Left renal pelvis (tissue), 4 donors: Measurements from ENCODE around the gene LRMDA. TPM values are rescaled to one million over a fixed set of nuclear protein-coding genes. Genes with fewer than 3 reads are reported as not detected.

Source experiments
- DNase-seq, 4 donors: peaks; one replicate each; pipeline ENCODE4 v3.0.0-alpha.2; 2013; ENCODE audit warnings: low read depth in 4 of 4, low spot score in 3 of 4
- polyA plus RNA-seq, 4 donors: library from polyadenylated mRNA; unstranded; fragments of 120-200 nt; gene quantifications; one replicate each; pipeline ENCODE4 v1.2.1, GENCODE V29; 2013; ENCODE audit not compliant: insufficient read length in 4 of 4

LRMDA gene
- polyA plus RNA-seq, 4 donors, result 7.8 to 23.9 (median 16.5) TPM

GRCh38 chr10:76416642-76417041 is 985.2 kb downstream of the LRMDA start:
- no peak for DNase-seq

- DNase-seq, result no peak
These were observed 989.3 kb downstream of the LRMDA start for GRCh38 chr10:76420725-76421124.

GRCh38 chr10:76422769-76423168 is 991.3 kb downstream of the LRMDA start:
- DNase-seq, result no peak

GRCh38 chr10:76428551-76429367 is 997.3 kb downstream of the LRMDA start:
- DNase-seq, result no peak

- no peak for DNase-seq
These were observed 998.1 kb downstream of the LRMDA start for GRCh38 chr10:76429368-76430060.

- DNase-seq, result no peak
These were observed 998.7 kb downstream of the LRMDA start for GRCh38 chr10:76430061-76430645.

- no peak for DNase-seq
These were observed 1000.9 kb downstream of the LRMDA start for GRCh38 chr10:76432016-76433012.

- no peak for DNase-seq
These were observed 1002.0 kb downstream of the LRMDA start for GRCh38 chr10:76433161-76434005.

GRCh38 chr10:76435157-76435556 is 1003.7 kb downstream of the LRMDA start:
- no peak for DNase-seq

GRCh38 chr10:76436401-76436811 is 1005.0 kb downstream of the LRMDA start:
- no peak for DNase-seq

- DNase-seq, result no peak
These were observed 1005.6 kb downstream of the LRMDA start for GRCh38 chr10:76436981-76437380.

- no peak for DNase-seq
These were observed 1009.0 kb downstream of the LRMDA start for GRCh38 chr10:76440426-76440825.

GRCh38 chr10:76442113-76442512 is 1010.7 kb downstream of the LRMDA start:
- DNase-seq, result no peak

- no peak for DNase-seq
These were observed 1012.8 kb downstream of the LRMDA start for GRCh38 chr10:76444034-76444800.

GRCh38 chr10:76447578-76447977 is 1016.2 kb downstream of the LRMDA start:
- DNase-seq, result no peak

GRCh38 chr10:76451911-76452310 is 1020.5 kb downstream of the LRMDA start:
- no peak for DNase-seq

GRCh38 chr10:76453332-76453731 is 1021.9 kb downstream of the LRMDA start:
- no peak for DNase-seq

GRCh38 chr10:76453997-76454396 is 1022.6 kb downstream of the LRMDA start:
- DNase-seq, result no peak
